Lower leg skin (tissue), 4 donors: Measurements from ENCODE around the gene SYNPO2L. TPM values are rescaled to one million over a fixed set of nuclear protein-coding genes. Genes with fewer than 3 reads are reported as not detected.

Experiments
- DNase-seq, 2 donors: peaks; one replicate each; pipeline ENCODE4 v3.0.0-alpha.2; 2019; ENCODE audit warnings: low spot score in 2 of 2
- H3K4me3 ChIP-seq: fragments of 200-600 bp; sonication (generic); 2 replicates; pipeline ENCODE4 v1.5.1; 2017; ENCODE audit warnings: mild to moderate bottlenecking, low read depth; ENCODE audit not compliant: poor library complexity, severe bottlenecking
- CTCF ChIP-seq, 3 donors: fragments of 450-650 bp; IDR thresholded peaks; one replicate each; pipeline ENCODE4 v1.5.1; 2016; ENCODE audit warnings: antibody characterized with exemption in 3 of 3, mild to moderate bottlenecking in 3 of 3, moderate library complexity in 2 of 3
- POLR2A ChIP-seq, 2 donors: fragments of 450-650 bp; IDR thresholded peaks; one replicate each; pipeline ENCODE4 v1.6.1; 2016 to 2017; ENCODE audit warnings: antibody characterized with exemption in 2 of 2, mild to moderate bottlenecking in 1 of 2, moderate library complexity in 1 of 2
- WGBS, 2 donors: methylation state at CpG; one replicate each; pipeline ENCODE4 v1.1.5; 2018; 5-methylcytosine and 5-hydroxymethylcytosine counted together
- intact Hi-C: fragments of 100-400 bp; cut with DNase I; formaldehyde crosslinking; loops from one replicate; pipeline ENCODE4 v1.15.0; 2023; ENCODE audit warnings: low total_unique reads
- total RNA-seq, 4 donors: library from RNA; depleted of rRNA; stranded (reverse); fragments of >200 nt; gene quantifications; one replicate each; pipeline ENCODE4 v1.1.0, GENCODE V29; 2016

The SYNPO2L gene
- total RNA-seq, 4 donors from 2014 or later: not detected

- DNase-seq: no peak
- no peak overlapping the region for H3K4me3 ChIP-seq
- TF ChIP-seq CTCF (IDR thresholded peaks at IDR 0.05): no peak
- no peak for TF ChIP-seq POLR2A (IDR thresholded peaks at IDR 0.05)
- WGBS, 2 donors: 87 to 94% methylated on average over 4 of the region's 4 CpGs
- intact Hi-C loops: no loop called here
These were observed 46.7 kb downstream of the SYNPO2L start for GRCh38 chr10:73609116-73609515.

DNA sequence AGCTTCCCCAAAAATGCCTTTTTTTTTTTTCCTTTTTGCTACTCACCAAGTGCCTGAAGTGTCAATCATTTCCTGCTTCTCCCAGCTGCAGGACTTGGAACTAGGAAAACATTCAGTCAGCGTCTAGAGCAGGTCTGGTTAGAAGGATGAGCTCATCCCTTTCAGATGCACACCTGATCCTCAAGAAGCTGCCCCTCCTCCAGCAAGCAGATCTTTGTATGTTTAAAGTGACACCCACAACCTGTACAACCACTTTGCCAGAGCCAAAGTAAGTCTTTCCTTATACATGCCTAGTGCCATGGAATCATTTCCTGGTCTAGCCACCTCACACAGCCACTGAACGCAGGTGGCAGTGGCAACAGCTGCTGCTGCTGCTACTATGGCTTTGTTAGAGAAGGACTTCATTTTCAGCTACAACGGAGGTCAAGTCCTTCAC is 54.3 kb downstream of the SYNPO2L start:
- no peak for TF ChIP-seq POLR2A (IDR thresholded peaks at IDR 0.05)
- TF ChIP-seq CTCF (IDR thresholded peaks at IDR 0.05): no peak
- H3K4me3 ChIP-seq: no peak overlapping the region
- intact Hi-C loops: no loop called here
- peak; percentile 43 to 49 for DNase-seq
- WGBS, 2 donors: 29 to 51% methylated on average over 3 of the region's 3 CpGs

GRCh38 chr10:73597346-73597745 is 58.5 kb downstream of the SYNPO2L start:
- no peak for TF ChIP-seq POLR2A (IDR thresholded peaks at IDR 0.05)
- no peak for TF ChIP-seq CTCF (IDR thresholded peaks at IDR 0.05)
- no peak overlapping the region for H3K4me3 ChIP-seq
- intact Hi-C loops: no loop called here
- WGBS, 2 donors: 96 to 100% methylated on average over 1 of the region's 1 CpG
- no peak for DNase-seq

Other genes starting within 250 kb of the SYNPO2L start
- gene ANXA7, start 242.0 kb downstream of the SYNPO2L start, total RNA-seq: 100 to 1,000 TPM in 2 of 4 donors, 10 to 100 TPM in 2; 73.7 to 104 (median 98.8) TPM
- gene MSS51, start 222.5 kb downstream of the SYNPO2L start, total RNA-seq: 1 to 10 TPM in 2 of 4 donors, under 1 TPM in 2; 0.38 to 2.2 (median 0.86) TPM
- 10 to 100 TPM; 19.8 to 25.1 (median 24.1) TPM for gene PPP3CB, start 160.0 kb downstream of the SYNPO2L start, total RNA-seq
- gene USP54, start 64.7 kb downstream of the SYNPO2L start, total RNA-seq: 10 to 100 TPM; 54.0 to 83.5 (median 65.8) TPM
- gene MYOZ1, start 14.6 kb downstream of the SYNPO2L start, total RNA-seq: 1 to 10 TPM in 1 of 4 donors, under 1 TPM in 2, not detected in 1; 0.27 to 1.4 (median 0.78) TPM
- gene AGAP5, start 42.1 kb upstream of the SYNPO2L start, total RNA-seq: 10 to 100 TPM in 1 of 4 donors, 1 to 10 TPM in 3; 3.0 to 11.2 (median 5.2) TPM
- gene SEC24C, start 88.3 kb upstream of the SYNPO2L start, total RNA-seq: 10 to 100 TPM; 45.5 to 60.3 (median 58.1) TPM
- 10 to 100 TPM; 27.6 to 36.5 (median 34.2) TPM for gene CHCHD1, start 126.0 kb upstream of the SYNPO2L start, total RNA-seq
- gene ZSWIM8, start 129.6 kb upstream of the SYNPO2L start, total RNA-seq: 100 to 1,000 TPM in 3 of 4 donors, 10 to 100 TPM in 1; 99.0 to 262 (median 108) TPM
- gene NDST2, start 155.6 kb upstream of the SYNPO2L start, total RNA-seq: 10 to 100 TPM; 16.7 to 41.5 (median 37.4) TPM
- gene CAMK2G, start 218.5 kb upstream of the SYNPO2L start, total RNA-seq: 10 to 100 TPM; 20.0 to 27.9 (median 24.2) TPM